GM19395 (cell line): Measurements from ENCODE around the gene INSR.
"Not testable (repeated sequence)": the region's sequence is repeated elsewhere in the genome, so short reads cannot be mapped to it uniquely, and the experiment has no call there.

Experiments
- ATAC-seq: cut with Tn5 transposase; IDR thresholded peaks from one replicate; pipeline ENCODE4 v1.9.1; 2021; ENCODE audit warnings: mild to moderate bottlenecking, moderate library complexity; ENCODE audit not compliant: unreplicated experiment

INSR gene

DNA sequence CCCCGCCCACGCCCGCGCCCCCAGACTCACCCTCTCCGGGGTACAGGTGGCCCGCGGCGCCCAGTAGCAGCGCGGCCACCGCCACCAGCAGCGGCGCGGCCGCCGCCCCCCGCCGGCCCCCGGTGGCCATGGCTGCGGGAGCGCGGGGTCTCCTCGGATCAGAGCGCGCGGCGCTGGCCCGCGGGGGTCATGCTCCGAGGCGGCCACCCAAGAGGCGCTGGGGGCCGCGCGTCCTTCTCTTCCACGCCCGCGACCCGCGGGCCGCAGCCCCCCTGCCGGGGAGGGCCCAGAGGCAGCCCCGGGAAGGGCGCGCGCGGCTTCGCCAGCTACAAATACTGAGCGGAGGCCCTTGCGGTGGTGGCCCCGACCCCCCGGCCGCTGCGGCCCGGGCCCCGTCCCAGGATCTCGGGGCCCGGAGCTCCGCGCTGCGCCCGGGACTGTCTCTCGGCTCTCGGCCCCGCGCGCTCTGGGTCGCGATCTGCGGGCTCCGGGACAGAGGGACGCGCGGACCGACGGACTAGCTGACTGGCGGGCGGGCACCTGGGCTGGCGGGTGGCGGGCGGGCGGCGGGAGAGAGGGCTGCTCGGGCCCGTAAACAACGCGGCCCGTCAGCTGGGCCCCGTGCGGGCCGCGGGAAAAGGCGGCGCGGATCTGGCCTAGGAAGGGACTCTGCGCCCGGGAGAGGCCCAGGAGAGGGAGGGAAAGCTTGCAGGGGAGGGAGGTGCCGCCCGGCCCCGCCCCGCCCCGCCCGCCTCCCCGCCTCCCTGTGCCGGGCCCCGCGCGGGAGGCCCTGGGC lies at the start of gene INSR:
INSR (minus strand) TSS at position 653 of the 796 bp plus-strand sequence; CDS start at position 130, 523 bp downstream.
- ATAC-seq: peak; percentile 64

DNA sequence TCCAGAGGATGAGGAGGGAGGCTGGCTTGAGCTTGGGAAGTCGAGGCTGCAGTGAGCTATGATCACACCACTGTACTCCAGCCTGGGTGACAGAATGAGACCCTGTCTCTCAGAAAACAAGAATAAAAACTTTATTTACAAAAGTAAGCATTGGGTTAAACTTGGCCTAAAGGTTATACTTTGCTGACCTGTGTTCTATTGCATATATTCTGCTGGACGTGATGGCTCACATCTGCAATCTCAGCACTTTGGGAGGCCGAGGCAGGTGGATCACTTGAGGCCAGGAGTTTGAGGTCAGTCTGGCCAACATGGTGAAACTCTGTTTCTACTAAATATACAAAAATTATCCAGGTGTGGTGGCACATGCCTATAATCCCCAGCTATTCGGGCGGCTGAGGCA lies 47.9 kb upstream of the INSR start:
- no peak for ATAC-seq

DNA sequence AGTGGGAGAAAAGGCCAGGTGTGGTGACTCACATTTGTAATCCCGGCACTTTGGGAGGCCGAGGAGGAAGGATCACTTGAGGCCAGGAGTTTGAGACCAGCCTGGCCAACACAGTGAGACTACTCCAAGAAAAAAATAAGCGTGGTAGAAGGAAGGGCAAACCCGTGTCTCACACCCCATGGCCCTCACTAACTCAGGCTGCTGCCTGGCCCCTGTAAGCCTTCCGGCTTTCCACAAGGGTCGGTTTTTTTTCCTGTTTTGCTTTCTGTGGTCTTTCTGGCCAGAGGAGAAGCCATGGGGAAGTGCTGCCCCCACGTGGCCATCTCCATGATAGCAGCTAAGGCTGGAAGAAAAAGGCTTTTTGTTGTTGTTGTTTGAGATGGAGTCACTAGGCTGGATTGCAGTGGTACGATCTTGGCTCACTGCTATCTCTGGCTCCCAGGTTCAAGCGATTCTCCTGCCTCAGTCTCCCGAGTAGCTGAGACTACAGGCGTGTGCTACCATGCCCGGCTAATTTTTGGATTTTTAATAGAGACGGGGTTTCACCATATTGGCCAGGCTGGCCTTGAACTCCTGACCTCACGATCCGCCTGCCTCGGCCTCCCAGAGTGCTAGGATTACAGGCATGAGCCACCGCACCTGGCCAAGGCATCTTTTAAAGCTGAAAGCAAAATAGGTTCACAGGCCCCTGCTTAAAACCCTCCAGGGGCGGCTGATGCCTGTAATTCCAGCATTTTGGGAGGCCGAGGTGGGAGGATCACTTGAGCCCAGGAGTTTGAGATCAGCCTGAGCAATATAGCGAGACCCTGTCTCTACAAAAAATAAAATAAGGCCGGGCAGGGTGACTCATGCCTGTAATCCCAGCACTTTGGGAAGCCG lies 47.0 kb upstream of the INSR start:
- no peak for ATAC-seq

DNA sequence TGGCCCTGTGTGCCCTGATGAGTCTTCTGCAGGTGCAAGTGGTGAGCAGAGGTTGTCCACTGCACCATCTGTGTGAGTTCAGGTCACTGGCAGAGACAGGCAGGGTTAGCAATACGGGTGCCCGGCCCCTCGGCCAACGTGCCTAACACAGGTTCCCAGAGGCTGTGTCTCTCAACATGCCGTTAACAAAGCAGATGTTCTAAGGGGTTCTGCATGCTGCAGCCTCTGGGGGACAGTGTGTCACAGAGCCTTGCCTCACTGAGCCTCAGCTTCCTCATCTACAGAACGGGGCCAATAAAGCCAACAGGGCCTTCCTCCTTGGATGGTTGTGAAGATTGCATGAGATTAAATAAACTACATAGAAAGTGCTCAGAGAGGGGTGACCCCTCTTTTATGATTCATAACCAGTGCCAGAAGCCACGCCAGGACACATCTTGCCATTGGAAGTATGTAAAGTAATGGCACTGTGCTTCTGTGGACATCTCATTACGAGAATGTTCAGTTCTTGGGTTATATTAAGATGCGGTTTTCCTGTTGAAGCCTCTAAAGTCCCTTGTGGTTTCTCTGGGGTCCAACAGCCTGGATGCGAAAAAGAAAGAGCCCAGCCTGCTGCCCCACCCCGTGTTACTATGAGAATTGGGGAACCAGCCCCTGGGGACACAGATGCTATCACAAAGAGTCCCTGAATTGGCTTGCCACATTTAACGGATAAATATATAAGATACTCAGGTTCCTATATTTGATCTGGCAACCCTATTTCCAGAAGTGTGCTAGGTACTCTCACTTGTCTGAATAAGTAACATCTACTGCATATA lies 43.4 kb upstream of the INSR start:
- peak; percentile 72 for ATAC-seq

DNA sequence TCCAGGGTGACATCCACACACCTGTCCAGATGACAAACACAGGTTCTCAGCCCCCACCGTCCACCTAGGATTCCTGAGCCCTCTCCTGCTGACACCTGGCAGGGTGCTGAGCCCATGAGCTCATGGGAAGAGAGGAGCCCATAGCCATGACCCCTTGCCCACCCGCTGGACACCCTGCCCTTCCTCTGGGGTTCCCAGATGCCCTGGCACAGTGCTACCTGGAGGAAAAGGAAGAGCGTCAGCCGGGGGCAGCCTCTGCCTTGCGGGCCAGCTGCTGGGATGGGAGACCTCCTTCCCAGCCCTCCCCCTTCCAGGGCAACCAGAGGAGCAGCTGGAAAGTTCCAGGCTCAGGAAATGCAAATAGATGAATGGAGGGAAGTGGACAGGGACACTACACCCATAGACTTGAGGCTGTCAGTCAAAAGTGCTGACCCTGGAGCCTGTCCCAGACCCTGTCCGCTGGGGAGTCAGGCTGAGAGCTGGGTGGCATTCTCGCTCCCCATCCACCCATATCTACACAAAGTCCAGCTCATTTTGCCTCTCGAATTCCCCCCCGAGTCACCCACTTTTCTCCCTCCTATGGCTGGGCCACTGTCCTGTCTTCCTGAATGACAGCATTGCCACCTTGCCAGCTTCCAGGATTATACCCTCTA lies 42.2 kb upstream of the INSR start:
- no peak for ATAC-seq

DNA sequence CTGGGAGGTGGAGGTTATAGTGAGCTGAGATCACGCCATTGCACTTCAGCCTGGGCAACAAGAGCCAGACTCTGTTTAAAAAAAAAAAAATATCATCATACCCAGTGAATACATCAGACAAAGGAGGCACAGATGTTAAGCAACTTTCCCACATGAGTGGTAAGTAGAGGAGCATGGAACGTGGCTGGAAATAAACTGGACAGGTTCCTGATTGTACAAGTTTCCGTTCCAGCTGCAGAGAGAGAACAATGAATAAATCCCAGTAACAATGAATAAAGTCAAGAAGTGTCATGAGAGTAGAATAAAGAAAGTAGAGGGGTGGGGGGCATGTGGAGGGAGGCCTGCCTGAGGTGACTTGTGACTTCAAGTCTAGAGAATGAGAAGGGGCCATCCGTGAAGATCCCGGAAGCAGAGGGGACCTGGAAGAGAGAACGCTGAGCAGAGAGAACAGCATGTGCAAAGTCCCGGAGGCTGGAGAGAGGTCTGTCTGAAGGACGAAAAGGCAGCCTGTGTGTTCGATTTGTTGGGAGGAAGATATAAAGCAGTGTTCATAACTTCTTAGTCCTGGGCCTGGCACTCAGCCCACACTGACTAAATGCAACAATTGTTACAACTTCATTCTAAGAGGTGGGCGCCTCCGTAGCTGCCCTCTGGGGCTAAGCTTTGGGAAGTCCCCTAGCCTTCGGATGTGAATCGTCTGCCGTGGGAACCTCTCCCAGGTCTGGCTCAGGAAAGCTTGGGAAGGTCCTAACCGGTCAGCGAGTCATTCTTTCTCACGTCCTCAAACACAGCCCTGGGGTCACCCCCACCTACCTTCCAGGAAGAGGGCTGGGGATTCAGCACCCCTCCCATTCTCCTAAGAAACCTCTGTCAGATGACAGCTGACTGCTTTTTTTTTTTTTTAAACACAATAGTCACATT lies 39.2 kb upstream of the INSR start:
- no peak for ATAC-seq

DNA sequence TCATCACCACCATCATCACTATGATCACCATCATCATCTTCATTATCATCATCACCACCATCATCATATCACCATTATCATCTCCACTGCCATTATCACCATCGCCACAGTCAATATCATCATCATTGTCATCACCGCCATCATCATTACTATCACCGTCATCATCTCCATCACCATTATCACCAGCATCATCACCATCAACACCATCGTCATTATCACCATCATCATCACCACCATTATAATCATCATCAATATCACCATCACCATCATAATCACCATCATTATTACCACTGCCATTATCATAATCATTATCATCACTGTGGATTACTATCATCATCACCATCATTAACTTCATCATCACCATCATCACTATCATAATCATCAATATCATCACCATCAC lies 37.2 kb upstream of the INSR start:
- no peak for ATAC-seq

DNA sequence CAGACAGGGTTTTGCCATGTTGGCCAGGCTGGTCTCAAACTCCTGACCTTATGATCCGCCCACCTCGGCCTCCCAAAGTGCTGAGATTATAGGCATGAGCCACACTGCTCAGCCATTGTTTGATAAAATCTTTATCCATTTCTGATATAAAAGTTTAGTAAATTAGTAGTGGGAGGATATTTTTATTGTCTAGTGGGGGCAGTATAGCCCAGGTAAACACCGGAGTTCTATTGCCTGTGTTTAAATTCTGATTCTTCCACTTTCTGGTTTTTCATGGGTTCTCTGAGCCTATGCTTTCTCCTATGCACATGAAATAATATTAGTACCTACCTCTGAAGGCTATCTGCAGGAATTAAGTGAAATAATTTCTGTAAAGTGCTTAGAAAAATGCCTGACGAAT lies 34.4 kb upstream of the INSR start:
- ATAC-seq: no peak

DNA sequence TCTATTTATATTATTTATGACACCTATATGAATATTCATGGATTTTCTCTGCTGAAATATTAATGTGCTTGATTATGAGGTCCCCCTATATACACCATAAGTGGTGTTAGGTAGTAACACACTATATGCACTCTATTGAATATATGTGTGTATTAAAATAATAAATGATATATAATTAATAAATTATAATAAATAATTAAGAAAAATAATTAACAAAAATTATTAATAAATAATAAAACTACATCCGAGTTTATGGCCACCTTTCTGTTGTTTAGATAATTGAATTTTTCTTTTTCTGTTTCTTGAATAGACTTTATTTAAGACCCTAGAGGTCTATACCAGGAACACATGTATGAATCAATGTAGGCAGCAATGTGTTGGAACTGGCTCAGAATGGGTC lies 33.6 kb upstream of the INSR start:
- ATAC-seq: no peak

DNA sequence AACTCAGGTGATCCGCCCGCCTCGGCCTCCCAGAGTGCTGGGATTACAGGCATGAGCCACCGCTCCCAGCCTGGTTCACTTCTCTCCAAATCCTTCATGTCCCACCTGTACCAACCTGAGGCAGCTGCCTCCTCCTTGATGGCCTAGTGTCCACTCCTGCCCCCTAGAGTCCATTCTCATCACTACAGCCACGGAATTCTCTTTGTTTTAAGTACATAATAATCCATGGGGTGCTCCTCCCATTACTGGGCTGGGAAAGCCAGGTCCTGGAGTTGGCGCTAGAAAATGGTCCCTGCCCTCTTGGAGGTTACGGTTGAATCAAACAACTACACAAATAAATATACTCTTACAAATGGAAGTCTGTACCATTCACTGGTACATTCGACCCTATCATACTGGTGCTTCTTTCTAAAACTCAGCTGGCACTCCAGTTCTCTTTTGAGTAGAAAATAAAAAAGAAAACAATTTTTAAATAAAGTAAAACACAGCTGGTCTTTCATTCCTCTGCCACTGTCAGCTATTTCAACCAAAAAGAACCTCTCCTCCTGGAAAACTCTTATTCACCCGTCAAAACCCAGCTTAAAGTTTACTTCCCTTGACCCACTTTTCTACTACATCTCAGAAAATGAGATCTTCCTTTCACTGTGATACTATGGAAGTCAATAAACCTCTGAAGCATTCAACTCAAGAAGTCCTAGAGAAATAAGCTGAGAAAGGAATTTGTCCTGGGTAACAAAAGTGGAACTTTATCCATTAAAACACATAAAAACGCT lies 32.1 kb upstream of the INSR start:
- no peak for ATAC-seq

DNA sequence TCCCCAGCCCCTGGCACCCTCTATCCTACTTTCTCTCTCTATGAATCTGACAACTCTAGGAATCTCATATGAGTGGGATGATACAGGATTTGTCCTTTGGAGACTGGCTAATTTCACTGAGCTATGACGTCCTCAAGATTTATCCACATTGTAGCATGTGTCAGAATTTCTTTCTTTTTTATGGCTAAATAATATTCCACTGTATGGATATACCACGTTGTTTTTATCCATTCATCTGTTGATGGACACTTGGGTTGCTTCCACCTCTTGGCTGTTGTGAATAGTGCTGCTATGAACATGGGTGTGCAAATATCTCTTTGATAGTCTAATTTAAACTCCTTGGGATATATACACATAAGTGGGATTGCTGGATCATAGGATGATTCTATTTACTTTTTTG lies 24.0 kb upstream of the INSR start:
- ATAC-seq: no peak

DNA sequence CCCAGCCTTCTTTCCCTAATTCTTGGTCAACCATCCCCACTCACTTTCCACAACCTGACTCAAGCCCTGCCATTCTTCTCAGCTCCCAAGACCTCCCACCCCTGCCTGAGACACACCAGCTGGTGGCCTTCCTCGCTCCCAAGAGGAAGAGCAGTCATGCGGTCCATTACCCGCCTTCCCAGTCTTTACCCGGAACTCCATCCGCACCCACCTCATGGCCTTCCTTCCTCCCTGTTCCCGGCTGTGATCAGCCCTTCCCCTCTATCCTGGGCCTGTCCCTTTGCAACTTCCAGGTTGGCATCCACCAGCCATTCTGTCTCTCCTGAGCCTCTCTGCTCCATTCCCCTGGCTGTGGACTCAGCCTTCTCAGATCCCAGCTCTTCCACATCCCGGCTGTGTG lies 18.6 kb upstream of the INSR start:
- no peak for ATAC-seq

DNA sequence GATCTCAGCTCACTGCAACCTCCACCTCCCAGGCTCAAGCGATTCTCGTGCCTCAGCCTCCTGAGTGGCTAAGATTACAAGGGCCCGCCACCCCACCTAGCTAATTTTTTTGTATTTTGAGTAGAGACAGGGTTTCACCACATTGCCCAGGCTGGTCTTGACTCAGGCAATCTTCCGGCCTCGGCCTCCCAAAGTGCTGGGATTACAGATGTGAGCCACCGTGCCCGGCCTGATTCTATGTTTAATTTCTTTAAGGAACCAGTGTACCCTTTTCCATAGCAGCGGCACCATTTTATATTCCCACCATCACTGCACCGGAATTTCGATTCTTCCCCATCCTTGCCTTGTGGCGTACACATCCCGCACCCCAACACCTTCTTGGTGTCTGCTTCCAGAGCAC lies 17.7 kb upstream of the INSR start:
- no peak for ATAC-seq

DNA sequence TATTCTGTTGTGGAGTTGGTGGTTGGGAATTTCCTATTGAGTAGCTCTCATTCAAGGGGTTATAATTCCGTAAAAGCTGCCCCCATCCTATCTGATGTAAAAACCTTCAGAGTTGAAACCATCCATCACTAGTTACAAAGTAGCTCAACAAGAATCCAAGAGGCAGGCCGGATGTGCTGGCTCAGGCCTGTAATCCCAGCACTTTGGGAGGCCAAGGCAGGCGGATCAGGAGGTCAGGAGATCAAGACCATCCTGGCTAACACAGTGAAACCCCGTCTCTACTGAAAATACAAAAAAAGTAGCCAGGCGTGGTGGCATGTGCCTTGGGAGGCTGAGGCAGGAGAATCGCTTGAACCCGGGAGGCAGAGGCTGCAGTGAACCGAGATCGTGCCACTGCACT lies 14.1 kb upstream of the INSR start:
- not testable (repeated sequence) for ATAC-seq

DNA sequence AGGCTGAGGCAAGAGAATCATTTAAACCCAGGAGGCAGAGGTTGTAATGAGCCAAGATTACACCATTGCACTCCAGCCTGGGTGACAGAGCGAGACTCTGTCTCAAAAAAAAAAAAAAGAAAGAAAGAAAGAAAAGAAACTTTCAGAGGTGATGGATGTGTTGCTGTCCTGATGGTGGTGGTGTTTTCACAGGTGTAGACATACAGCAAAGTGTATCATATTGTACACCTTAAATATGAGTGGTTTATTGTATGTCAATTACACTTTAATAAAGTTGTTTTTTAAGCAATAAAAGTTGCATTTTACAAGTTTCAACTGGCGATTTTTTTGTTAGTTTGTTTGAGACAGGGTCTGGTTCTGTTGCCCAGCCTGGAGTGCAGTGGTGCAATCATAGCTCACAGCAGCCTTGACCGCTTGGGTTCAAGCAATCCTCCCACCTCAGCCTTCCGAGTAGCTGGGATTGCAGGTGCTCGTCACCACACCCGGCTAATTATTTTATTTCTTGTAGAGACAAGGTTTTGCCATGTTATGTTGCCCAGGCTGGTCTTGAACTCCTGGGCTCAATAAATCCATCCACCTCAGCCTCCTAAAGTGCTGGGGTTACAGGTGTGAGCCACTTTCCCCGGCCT lies 13.5 kb upstream of the INSR start:
- ATAC-seq: no peak

DNA sequence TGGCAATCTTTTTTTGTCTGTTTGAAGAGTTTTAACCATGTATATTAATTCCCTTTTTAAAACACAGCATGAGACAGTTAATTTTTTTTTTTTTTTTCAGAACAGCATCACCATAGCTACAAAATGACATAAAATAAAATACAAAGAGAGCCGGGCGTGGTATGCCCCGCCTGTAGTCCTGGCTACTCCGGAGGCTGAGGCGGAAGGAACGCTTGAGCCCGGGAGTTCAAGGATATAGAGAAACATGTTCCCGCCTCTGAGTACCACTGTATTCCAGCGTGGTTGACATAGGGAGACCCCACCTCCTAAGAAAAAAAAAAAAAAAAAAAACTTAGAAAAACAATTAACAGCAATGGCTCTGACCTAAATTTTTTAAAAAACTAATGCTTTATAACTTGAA lies 10.0 kb upstream of the INSR start:
- ATAC-seq: no peak

DNA sequence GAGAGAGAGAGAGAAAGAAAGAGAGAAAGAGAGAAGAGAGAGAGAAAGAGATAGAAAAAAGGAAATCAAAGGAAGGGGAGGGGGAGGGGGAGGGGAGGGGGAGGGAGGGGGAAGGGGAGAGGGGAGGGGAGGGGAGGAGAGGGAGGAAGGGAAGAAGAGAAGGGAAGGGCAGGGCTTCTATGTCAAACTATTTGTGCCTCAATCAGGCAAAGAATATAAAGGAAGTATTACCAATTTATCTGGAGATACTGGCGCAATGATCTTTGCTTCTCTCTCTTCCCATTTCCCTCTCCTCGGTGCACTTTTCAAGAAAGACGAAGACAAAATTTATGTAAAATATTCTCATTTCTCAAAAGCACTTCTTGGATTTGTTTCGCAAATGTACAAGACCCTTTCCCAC lies 9.3 kb upstream of the INSR start:
- ATAC-seq: no peak

DNA sequence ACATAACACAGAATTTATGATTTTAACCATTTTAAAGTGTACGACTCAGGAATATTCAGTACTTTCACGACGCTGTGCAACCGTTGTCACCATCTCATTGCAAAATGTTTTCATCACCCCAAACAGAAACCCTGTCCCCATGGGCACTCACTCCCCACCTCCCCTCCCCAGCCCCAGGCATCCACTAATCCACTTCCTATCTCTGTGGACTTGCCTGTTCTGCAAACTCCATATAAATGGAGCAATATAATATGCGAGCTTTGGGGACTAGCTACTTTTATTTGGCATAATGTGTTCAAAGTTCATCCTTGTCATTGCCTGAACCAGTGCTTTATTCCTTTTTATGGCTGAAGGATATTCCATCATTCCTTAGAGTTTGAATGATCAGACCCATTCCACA lies 7.3 kb upstream of the INSR start:
- ATAC-seq: no peak

DNA sequence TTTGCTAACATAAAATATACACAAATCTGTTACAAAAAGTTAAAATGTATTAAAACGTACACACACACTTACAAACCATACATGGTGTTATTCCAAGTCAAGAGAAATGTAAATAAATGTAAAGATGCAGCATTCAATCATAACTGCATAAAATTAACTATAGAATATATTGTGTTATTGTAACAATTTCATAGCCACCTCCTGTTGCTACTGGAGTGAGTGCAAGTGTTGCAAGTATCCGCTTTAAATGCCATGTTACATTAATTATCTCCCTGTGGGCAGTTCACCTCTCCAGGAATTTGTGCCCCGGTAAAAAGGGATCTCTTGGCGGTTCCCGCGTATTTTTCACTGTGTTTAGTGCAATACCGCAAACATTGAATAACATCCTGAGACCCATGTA lies 3.5 kb upstream of the INSR start:
- ATAC-seq: no peak
